Activated CD4-positive, CD25-positive, alpha-beta regulatory T cell treated with anti-CD3 and anti-CD28 coated beads, Interleukin-2, amount 50 U/mL, for 16 hours (primary cell): Measurements from ENCODE around the gene PRKCSH.
"Not testable (repeated sequence)": the region's sequence is repeated elsewhere in the genome, so short reads cannot be mapped to it uniquely, and the experiment has no call there.

Experiments
- DNase-seq: peaks from one replicate; pipeline ENCODE4 v3.0.0-alpha.2; 2020; ENCODE audit warnings: low read depth, low spot score

Gene PRKCSH

GRCh38 chr19:11418549-11419506 is 16.6 kb upstream of the PRKCSH start, which contains the start of gene RGL3:
Gene RGL3 (minus strand): TSS chr19:11419314. CDS start chr19:11419278, 36 bp downstream.
- no peak for DNase-seq

DNA sequence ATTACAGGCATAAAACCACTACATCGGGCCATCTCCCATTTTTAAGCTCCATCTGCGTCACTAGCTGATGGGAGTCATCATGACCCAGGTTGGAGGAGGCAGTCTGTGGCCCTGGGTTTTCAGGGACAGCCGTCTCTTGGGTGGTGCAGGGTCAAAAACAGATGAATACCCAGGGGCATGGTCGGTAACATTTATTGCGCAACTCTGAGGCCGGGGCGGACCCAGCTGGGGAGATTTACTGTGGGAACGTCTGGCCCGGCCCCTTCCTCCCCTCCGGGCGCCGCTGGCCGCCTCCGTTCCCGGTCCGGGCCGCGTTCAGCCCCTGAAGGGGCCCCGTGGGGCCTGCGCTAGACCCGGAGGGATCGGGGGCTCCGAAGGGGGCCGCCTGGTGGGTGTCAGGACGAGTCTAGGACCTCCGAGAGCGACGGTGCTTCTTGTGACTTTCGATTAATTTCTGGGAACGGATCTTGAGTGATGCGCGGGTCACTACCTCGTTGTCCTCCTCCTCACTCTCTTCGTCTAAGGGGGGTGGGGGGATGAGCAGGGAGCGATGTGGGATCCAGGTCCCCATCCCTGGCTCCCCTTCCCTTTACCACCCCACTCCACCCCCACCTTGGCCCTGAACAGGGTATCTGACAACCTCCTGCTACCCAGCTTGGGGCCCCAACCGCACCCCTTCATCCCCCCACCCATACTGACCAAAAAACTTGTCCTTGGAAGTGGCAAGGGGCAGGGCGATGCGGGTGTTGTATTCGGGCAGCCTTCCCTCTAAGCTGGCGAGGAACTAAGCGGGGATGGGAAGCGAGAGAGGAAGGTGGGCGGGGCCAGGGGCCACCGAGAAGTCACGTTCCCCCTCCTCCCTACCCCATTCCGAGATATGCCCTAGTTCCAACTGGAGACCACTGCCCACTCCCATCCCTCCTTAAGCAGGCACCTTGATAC is 14.7 kb upstream of the PRKCSH start:
- DNase-seq: no peak

DNA sequence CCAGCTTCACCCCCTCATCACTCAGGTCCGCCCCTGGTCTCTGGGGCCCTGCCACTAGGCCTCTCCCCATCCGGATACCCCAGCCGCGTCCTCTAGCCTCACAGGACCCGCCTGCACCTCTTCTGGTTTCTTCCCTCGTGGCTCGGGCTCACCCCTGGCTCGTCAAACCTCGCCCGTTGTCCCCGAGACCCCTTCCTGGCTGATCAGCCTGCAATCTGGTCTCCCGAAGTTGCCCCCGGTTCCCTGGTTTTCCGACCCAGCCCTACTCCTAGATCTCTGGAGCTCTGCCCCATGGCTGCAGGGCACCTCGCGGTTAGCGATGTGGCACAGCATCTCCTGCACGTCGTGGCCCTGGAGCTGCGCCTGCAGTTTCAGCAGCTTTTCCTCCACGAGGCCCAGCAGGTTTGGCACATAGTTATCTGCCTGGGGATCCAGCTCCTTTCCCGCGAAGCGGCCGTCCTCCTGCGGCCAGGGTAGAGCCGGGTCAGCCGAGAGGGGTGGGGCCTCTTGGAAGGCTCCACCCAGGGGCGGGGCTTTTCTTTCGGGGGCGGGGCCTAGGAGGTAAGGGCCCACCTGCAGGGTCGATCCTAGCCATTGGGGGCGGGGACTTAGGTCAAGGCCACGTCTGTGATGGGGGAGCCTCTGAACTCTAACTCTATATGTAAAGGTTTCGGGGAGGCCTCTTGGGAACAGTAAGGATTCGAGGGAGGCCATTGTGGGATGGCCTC is 13.9 kb upstream of the PRKCSH start:
- no peak for DNase-seq

DNA sequence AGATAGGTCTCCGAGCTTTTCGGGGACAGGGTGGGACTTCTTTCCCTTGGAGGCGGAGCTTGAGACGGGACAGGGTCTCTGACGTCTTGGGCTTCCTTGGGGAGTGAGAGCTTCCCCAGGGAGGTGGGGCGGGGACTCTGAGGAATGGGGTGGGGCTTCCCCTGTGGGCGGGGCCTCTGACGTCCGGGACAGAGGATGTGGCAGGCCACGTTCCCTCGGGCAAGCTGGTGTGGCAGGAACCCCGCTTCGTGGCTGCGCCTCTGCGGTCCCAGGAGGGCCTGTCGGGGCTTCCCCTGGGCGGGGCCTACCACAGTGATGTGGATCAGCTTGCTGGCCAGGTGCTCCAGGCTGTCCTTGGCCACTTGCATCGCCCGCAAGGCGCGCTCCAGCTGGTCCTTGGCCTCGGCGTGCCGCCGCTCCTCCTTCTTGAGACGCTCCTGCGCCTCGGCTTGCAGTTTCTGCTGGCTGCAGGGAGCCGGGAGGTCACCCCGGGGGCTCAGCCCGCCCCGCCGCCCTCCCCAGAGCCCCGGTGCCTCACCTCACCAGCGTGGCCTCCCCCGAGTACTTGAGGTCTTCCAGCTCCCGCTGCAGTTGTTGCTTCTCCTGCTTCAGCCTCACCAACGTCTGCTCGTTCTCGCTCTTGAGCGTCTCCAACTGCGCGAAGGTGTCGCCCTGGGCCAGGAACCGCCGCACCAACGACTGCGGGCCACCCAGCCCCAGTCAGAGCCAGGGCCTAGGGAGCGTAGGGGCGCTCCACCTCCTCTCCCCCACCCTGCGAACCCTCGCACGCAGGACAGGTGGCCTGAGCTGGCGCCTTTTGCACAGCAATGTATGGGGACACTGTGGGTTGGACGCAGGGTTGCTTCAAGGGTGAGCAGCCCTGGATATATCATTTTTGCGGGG is 13.0 kb upstream of the PRKCSH start:
- no peak for DNase-seq

DNA sequence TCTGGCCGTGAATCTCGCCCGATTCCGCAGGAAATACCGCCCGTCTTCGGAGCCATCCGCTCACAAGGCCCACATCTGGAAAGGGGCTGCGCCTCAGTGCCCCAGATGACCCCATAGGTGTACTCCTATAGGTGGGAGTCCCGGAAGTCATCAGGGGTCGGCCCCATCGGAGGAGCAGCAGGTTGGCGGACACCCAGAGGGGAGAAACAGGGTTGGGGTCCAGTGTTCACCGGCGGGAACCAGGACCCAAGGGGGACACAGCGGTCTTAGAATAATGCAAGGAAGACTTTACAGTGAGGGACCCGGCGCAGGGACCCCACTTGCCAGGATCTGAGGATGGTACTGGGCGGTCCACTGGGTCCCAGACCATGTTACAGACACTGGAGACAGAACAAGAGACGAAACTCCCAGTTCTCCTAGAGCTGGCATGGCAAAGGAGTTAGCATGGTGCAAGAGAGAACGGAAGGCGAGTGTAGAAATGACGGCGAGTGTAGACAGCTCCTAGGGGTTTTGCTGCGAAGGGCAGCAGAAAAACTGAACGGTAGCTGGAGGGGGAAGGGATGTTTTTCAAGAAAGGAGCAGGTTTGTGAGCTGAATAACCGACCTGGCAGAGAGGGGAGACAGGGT is 12.2 kb upstream of the PRKCSH start:
- no peak for DNase-seq

GRCh38 chr19:11423791-11424181 is 11.6 kb upstream of the PRKCSH start:
- no peak for DNase-seq

GRCh38 chr19:11425719-11426457 is 9.5 kb upstream of the PRKCSH start:
- DNase-seq: no peak

GRCh38 chr19:11426656-11427055 is 8.8 kb upstream of the PRKCSH start:
- DNase-seq: no peak

DNA sequence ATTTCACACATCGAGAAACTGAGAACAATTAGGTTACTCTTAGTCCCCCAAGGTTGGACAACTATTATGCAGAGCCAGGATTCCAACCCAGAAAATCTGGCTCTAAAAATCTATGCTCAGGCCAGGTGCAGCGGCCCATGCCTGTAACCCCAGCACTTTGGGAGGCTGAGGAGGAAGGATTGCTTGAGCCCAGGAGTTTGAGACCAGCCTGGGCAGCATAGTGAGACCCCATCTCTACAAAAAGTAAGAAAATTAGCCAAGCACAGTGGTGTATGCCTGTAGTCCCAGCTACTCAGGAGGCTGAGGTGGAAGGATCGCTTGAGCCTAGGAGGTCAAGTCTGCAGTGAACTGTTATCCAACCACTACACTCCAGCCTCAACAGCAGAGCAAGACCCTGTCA is 1.9 kb upstream of the PRKCSH start:
- DNase-seq: not testable (repeated sequence)

DNA sequence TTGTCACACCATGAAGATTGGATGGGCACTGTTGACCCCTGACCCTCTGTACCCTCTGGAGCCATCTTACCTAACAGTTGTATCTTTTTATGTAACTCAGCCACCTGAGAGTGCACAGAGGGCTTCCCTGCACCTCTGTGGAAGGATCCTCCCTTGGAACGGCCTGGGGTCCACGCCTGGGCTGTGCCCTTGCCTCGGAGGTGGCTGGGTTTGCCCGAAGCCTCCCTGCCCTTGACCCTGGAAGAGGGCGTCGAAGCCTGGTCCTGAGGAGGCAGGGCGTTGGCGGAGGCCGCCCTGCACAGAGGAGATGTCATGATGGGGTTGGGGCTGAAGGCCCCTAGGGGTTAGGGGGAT is 755 bp upstream of the PRKCSH start:
- DNase-seq: no peak

GRCh38 chr19:11435833-11436313 is 438 bp downstream of the PRKCSH start:
- no peak for DNase-seq

GRCh38 chr19:11437955-11438354 is 2.5 kb downstream of the PRKCSH start:
- DNase-seq: no peak

- DNase-seq: no peak
Observed at GRCh38 chr19:11444059-11444458, 8.6 kb downstream of the PRKCSH start.

DNA sequence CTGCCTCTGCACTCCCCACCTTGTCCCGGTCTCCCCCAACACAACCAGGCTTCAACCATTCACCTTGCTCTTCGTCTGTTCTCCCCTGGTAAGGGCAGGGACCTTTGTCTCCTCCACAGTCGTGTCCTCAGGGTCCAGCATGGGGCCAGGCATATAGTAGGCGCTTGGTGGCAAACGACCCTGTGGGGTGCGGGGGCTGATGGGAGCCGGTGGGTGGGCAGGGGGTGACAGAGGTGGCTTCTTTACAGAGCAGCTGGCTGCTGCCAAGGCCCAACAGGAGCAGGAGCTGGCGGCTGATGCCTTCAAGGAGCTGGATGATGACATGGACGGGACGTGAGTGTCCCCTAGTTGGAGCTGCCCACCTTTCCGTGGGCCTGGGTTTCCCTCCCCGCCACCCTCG is 9.7 kb downstream of the PRKCSH start:
- no peak for DNase-seq

DNA sequence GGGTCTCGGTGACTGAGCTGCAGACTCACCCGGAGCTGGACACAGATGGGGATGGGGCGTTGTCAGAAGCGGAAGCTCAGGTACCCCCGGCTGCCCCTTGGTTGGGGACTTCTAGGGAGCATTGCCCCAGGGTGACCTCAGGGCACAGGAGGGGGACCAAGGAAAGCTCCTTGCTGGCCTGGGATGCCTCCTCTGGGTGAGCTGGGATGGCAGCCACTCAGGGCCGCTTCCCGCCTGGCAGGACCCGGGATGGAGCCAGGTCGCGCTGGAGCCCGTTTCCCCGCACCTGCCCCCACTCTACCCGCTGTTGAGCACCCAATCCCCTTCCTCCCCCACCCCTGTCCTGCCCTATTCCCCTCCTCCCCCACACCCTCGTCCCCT is 10.8 kb downstream of the PRKCSH start:
- no peak for DNase-seq

- no peak for DNase-seq
Observed at GRCh38 chr19:11446652-11447301, 11.3 kb downstream of the PRKCSH start.

GRCh38 chr19:11447347-11448262 is 12.2 kb downstream of the PRKCSH start:
- DNase-seq: no peak

- no peak for DNase-seq
Observed at GRCh38 chr19:11448410-11448809, 13.0 kb downstream of the PRKCSH start.
